NCI-H146 treated with DMSO at 0.1 percent for 48 hours (cell line): Measurements from ENCODE around the gene TIPIN.
A peak's percentile ranks its signal among the peaks of the same experiment; 100 is the strongest.
"Not testable (repeated sequence)": the region's sequence is repeated elsewhere in the genome, so short reads cannot be mapped to it uniquely, and the experiment has no call there.

Experiments used
- DNase-seq: peaks from one replicate; lab custom pipeline; 2025; ENCODE audit not compliant: unreplicated experiment; lab: John Stamatoyannopoulos, UW

The TIPIN gene

DNA sequence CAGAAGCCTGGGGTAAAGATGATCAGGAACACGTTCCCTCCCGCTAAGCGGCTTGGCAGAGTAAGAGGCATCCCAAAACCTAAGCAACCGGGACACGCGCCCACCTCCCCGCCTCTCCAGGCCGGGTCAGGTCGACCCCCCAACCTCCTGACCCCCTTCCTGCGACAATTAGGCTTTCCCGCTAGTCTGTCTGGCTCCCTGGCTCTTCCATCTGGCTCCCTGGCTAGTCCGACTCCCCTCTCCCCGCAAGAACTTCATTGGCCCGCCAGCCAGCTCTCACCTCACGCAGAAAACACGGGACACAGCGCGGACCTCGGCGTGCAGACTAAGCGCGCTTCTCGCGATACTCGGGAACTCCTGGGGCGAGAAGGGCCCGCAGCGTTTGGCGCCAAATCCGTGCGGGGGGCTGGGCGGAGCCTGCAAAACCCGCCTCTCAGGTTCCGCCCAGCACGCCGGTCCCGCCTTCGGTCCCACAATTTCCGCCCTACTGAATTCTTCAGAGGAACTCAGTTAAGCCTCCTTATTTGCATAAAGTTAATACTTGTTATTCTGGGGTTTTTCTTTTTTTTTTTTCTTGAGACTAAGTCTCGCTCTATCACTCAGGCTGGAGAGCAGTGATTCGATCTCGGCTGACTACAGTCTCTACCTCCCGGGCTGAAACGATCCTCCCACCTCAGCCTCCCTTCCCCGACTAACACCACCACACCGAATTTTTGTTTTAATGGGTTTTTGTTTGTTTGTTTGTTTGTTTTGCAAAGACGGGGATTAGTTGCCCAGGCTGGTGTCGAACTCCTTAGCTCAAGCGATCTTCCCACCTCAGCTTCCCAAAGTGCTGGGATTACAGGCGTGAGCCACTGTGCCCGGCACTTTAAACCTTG is at the start of gene TIPIN:
Gene TIPIN, minus strand, starts transcription at position 327 of the 878 bp plus-strand sequence. CDS start 3,738 bp downstream, outside the sequence.
- DNase-seq = peak; percentile 72

- peak; percentile 16 for DNase-seq
Measured at GRCh38 chr15:66405615-66406014, 49.1 kb upstream of the TIPIN start.

DNA sequence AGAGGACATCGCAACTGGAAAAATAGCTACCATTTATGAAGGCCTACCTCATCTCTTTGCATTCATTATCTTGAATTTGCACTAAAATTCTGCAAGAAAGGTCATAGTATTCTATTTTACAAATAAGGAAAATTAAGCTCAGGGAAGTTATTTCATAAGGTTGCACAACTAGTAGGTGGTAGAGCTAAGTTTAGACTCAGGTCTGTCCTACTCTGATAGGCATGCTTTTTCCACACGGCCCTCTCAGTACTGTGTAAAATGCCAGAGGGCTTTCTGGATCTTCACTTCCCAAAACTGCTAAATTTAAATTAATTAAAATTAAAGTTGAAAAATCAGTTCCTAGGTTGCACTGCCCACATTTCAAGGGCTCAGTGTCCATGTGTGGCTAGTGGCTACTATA is 48.5 kb upstream of the TIPIN start:
- DNase-seq = no peak

- no peak for DNase-seq
Measured at GRCh38 chr15:66404532-66404931, 48.0 kb upstream of the TIPIN start.

GRCh38 chr15:66404122-66404521 is 47.6 kb upstream of the TIPIN start:
- DNase-seq = no peak

GRCh38 chr15:66403323-66403722 is 46.8 kb upstream of the TIPIN start:
- DNase-seq = no peak

DNA sequence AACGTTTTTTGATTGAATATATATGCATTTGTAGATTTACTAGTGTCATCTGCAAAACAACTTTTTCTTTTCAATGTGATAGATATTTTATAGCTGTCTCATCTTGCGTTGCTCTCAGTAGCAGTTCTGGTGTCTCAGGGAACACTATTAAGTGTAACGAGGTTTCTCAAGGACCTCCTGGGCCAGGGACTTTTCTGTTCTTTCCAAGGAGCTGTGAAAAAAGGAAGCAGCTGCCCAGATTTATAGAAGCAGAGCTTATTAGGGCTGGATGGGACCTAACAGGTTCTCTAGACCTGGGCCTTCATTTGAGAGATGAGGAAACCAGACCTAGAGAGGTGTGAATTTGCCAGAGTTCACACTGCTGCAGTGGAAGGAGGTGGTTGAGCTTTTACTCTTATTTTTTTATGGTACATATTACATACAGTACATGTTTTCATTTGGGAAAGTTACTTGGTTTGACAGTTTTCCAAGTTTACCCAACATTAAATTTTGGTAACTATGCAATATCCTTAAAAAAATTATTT is 46.3 kb upstream of the TIPIN start:
- DNase-seq = no peak

DNA sequence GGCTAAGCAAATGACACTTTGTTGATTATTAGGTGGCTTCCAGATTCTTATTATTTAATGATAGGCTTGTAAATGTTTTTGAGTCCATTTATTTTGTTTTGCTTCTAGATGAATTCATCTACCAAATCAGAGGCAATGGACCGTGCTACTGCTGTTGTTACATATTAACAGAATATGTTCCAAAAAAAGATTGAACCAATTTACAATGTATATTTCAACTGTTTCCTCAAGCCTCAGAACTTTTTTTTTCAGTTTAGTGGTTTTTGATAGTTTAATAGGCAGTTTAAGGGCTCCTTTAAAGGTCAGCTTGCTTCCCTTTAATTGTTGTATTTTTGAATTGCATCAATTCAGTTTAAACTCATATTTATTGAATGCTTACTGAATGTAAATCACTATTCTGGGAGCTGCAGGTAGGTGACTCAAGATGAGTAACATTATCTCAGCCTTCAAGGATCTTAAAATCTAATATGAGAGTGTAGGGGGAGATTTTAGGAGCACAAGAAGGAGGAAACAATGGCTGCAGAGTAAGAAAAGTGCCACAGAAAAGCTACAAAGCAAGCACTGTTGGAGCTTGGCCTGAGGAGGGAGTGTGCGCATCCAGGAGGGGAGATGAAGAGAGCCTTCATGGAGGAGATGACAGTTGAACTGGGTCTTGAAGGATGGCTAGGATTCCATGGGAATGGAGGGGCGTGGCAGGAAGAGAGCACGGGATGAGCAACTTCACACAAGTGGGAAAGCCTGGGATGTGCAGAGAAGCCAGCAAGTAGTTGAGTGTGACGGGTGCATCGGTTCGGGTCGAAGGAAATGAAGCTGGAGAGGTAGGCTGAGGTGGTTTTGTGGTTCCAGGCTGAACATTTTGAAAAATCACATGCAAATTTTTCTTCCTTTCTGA is 44.9 kb upstream of the TIPIN start:
- DNase-seq = no peak

- no peak for DNase-seq
Measured at GRCh38 chr15:66400351-66400774, 43.9 kb upstream of the TIPIN start.

DNA sequence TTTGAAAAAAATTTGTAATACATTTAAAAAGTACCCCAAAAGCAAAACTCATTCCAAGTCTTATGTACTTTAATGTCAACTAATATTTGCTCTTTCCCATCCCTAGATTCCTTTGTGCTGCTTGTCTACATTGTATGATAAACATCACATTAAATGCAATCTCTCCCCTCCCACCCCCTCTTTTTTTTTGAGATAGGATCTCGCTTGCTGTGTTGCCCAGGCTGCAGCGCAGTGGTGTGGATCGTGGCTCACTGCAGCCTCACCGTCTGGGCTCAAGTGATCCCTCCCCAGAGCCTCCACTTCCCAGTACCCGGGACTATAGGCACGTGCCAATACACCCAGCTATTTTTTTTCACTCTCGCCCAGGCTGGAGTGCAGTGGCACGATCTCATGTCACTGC is 42.8 kb upstream of the TIPIN start:
- no peak for DNase-seq

DNA sequence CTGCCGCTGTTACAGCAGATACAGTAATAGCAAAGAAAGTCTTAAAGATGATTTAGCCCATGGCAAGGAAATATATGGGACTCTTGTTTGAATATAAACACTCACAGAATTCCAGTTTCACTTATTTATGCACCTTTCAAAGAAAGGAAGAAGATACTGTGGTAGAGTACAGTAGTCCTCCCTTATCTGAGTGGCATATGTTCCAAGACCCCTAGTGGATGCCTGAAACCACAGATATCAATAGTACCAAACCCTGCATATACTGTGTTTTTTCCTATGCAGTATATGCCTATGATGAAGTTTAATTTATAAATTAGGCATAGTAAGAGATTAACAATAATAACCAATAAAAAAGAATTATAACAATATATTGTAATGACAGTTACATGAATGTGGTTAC is 38.4 kb upstream of the TIPIN start:
- no peak for DNase-seq

- DNase-seq = no peak
Measured at GRCh38 chr15:66394472-66394871, 38.0 kb upstream of the TIPIN start.

DNA sequence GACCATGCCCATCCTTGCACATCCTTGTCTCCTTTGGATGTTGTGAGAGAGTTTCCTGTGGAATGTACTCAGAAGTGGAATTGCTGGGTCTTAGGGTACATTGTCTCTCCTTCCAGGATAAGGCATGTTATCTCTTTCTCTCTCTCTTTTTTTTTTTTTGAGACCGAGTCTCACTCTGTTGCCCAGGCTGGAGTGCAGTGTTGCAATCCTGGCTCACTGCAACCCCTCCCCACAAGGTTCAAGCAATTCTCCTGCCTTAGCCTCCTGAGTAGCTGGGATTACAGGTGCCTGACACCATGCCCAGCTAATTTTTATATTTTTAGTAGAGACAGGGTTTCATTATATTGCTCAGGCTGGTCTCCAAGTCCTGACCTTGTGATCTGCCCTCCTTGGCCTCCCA is 36.6 kb upstream of the TIPIN start:
- not testable (repeated sequence) for DNase-seq

DNA sequence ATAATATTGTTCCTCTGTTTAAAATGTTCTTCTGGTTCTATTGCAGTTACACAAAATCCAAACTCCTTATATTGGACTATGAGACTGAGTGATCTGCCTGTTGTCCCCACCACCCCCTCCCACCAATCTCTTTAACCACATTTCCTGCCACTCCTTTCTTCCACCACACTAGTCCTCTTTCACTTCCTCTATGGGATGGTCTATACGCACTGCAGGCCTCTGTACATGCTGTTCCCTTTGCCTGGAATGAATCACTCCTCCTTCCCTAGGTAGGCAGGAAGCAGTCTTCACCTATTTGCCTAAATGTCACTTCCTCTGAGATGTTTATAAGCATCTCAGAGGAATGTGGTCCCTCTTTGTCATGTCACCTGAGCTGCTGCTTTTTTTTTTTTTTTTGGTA is 34.2 kb upstream of the TIPIN start:
- DNase-seq = no peak

GRCh38 chr15:66389859-66390381 is 33.4 kb upstream of the TIPIN start:
- no peak for DNase-seq

- DNase-seq = no peak
Measured at GRCh38 chr15:66389098-66389858, 32.8 kb upstream of the TIPIN start.

GRCh38 chr15:66388576-66388975 is 32.1 kb upstream of the TIPIN start:
- no peak for DNase-seq

DNA sequence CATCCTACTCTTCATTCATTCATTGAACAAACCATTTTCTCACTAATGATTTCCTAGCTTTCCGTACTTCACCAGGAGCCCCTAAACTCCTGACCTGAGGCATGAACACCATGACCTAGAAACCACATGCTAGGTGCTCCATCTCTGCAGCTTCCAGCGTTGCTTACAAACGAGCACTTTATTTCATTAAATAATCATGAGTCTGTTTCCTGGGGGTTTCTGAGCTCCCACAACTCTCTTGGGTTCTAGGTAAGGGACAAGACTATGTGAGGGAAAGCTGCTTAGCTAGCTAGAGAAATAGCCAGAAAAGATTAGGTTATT is 31.5 kb upstream of the TIPIN start:
- DNase-seq = no peak

DNA sequence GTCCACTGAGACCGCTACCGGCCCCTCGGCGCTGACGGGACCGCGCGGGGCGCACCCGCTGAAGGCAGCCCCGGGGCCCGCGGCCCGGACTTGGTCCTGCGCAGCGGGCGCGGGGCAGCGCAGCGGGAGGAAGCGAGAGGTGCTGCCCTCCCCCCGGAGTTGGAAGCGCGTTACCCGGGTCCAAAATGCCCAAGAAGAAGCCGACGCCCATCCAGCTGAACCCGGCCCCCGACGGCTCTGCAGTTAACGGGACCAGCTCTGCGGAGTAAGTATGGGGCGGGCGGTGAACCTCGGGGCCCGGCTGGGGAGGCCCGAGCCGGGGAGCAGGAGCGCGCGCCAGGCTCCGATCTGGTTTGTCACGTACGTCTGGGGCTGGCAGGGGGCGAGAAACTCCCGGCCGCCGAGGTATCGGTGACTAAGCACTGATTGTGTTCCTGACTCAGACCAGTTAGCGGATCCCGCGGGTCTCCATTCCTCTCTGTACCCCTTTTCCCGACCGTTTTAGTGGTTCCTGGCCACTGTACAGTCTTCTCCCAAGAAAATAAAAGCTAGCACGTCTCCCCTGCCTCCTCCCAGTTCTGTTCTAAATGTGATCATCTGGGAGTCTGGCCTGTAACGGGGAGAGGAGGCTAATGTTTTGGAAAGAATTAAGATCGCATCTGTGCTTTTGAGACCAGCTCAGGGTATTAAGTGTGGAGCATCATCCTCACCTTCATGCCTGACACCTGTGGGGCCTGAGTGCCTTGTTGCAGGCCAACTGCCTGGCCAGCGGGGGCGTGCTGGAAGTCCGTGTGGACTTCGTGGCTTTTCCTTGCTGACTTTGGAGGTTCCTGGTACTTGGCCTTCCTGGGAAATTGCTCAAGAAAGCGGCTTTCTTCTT is 30.9 kb upstream of the TIPIN start:
- peak; percentile 9 for DNase-seq
